HEK293T (cell line): ENCODE results near the gene PKNOX2.

Experiments used
- BHLHE40 ChIP-seq: fragments of 450-650 bp; IDR thresholded peaks from 2 replicates; pipeline ENCODE4 v1.6.1; 2016; ENCODE audit warnings: mild to moderate bottlenecking, moderate library complexity, borderline replicate concordance
- ELF4 ChIP-seq: fragments of 450-650 bp; IDR thresholded peaks from 2 replicates; pipeline ENCODE4 v1.6.1; 2017; ENCODE audit warnings: antibody characterized with exemption
- FOXA1 ChIP-seq: fragments of 450-650 bp; IDR thresholded peaks from 2 replicates; pipeline ENCODE4 v1.6.1; 2016; ENCODE audit warnings: mild to moderate bottlenecking
- FOXK2 ChIP-seq: fragments of 450-650 bp; IDR thresholded peaks from 2 replicates; pipeline ENCODE4 v1.6.1; 2016; ENCODE audit warnings: mild to moderate bottlenecking
- L3MBTL2 ChIP-seq: fragments of 450-650 bp; conservative IDR thresholded peaks from 2 replicates; pipeline ENCODE4 v1.6.1; 2016; ENCODE audit warnings: mild to moderate bottlenecking
- LEF1 ChIP-seq: fragments of 450-650 bp; IDR thresholded peaks from 2 replicates; pipeline ENCODE4 v1.6.1; 2017; ENCODE audit warnings: mild to moderate bottlenecking, borderline replicate concordance
- NFRKB ChIP-seq: fragments of 450-650 bp; IDR thresholded peaks from 2 replicates; pipeline ENCODE4 v1.6.1; 2016; ENCODE audit warnings: mild to moderate bottlenecking, moderate library complexity
- SUZ12 ChIP-seq: fragments of 450-650 bp; IDR thresholded peaks from 2 replicates; pipeline ENCODE4 v1.6.1; 2016; ENCODE audit warnings: mild to moderate bottlenecking
- ZNF384 ChIP-seq: fragments of 450-650 bp; IDR thresholded peaks from 2 replicates; pipeline ENCODE4 v1.6.1; 2016
- TF ChIP-seq, protein P1 (sequence below): fragments of 450-650 bp; IDR thresholded peaks from 2 replicates; pipeline ENCODE4 v1.6.1; 2016

DNA sequence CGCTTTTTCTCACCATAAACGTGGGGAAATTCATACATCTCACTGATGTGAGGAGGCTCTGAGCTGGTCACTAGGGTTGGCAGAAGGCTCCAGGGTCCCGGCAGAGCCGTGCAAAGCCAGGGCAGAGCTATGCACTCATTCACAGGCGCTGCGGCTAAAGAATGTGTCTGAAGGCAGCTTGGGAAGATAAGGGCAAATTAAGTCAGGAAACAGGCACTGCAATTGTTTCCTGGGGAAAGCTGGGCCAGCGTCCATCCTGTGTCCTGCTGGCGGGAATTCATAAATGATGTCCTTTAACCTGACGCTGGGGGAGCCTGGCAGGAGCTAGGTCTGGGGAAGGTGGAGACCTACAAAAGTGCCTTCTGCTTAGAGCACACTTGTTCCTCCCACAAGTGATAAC lies 27.6 kb downstream of the PKNOX2 start:
- TF ChIP-seq, protein P1, sequence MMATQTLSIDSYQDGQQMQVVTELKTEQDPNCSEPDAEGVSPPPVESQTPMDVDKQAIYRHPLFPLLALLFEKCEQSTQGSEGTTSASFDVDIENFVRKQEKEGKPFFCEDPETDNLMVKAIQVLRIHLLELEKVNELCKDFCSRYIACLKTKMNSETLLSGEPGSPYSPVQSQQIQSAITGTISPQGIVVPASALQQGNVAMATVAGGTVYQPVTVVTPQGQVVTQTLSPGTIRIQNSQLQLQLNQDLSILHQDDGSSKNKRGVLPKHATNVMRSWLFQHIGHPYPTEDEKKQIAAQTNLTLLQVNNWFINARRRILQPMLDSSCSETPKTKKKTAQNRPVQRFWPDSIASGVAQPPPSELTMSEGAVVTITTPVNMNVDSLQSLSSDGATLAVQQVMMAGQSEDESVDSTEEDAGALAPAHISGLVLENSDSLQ = no peak
- TF ChIP-seq SUZ12 (no peak), ZNF384 (no peak), FOXA1 (no peak), L3MBTL2 (no peak), BHLHE40 (no peak), FOXK2 (no peak), ELF4 (no peak), LEF1 (no peak), NFRKB (no peak)
